H1 (cell line): ENCODE results near the gene FAM83F.

ENCODE experiments used
- JUN ChIP-seq: IDR thresholded peaks from 2 replicates; pipeline ENCODE4 v1.6.1; 2011; ENCODE audit warnings: low read depth, mild to moderate bottlenecking, improper control_type of control experiment, low read length
- POLR2A ChIP-seq, 2 experiments: IDR thresholded peaks; 1 replicate in 1 of 2; 2 replicates in 1 of 2; pipeline ENCODE4 v1.6.1; 2011; ENCODE audit warnings: low read depth in 2 of 2, low read length in 2 of 2, mild to moderate bottlenecking in 2 of 2; ENCODE audit errors: control extremely low read depth in 1 of 2
- TCF12 ChIP-seq: IDR thresholded peaks from 2 replicates; pipeline ENCODE4 v1.6.1; 2011; ENCODE audit warnings: low read depth, mild to moderate bottlenecking, low read length
- ZNF274 ChIP-seq: IDR thresholded peaks from 2 replicates; pipeline ENCODE4 v1.7.0; 2012; ENCODE audit warnings: low read length, borderline replicate concordance; ENCODE audit errors: extremely low read depth
- TF ChIP-seq, protein P1 (sequence below), 3 experiments: IDR thresholded peaks; 1 replicate in 2 of 3; 2 replicates in 1 of 3; pipeline versions ENCODE4 v1.5.1 to v1.6.1; 2011; ENCODE audit warnings: low read length in 3 of 3, mild to moderate bottlenecking in 3 of 3, inconsistent platforms in 2 of 3, low read depth in 1 of 3, moderate library complexity in 1 of 3; ENCODE audit not compliant: insufficient read depth in 1 of 3; ENCODE audit errors: control extremely low read depth in 1 of 3

DNA sequence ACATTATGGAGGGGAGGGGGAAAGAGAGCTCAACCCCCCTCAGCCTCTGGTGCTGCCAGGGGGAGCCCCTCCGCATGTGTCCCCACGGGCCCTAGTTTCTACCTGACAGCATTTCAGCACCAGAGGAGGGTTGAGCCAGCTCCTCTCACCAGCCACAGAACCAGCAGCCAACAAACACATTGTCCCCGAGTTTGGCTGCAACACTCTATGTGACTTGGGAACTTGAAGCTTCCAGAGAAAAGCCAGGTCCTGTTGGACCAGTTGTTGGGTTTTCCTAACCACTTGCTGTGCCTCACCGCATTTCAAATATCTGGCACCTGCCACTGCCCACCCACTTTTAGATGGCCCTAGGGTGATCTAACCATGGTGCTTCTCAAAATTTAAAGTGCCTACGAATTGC is 21.1 kb upstream of the FAM83F start:
- TF ChIP-seq, protein P1, sequence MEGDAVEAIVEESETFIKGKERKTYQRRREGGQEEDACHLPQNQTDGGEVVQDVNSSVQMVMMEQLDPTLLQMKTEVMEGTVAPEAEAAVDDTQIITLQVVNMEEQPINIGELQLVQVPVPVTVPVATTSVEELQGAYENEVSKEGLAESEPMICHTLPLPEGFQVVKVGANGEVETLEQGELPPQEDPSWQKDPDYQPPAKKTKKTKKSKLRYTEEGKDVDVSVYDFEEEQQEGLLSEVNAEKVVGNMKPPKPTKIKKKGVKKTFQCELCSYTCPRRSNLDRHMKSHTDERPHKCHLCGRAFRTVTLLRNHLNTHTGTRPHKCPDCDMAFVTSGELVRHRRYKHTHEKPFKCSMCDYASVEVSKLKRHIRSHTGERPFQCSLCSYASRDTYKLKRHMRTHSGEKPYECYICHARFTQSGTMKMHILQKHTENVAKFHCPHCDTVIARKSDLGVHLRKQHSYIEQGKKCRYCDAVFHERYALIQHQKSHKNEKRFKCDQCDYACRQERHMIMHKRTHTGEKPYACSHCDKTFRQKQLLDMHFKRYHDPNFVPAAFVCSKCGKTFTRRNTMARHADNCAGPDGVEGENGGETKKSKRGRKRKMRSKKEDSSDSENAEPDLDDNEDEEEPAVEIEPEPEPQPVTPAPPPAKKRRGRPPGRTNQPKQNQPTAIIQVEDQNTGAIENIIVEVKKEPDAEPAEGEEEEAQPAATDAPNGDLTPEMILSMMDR (IDR thresholded peaks at IDR 0.05; ENCODE audit: control extremely low read depth in 1 of 3, insufficient read depth in 1 of 3, low read depth in 1 of 3, low read length in 3 of 3), result no peak
- TF ChIP-seq TCF12 (no peak), POLR2A (IDR thresholded peaks at IDR 0.05; ENCODE audit: control extremely low read depth in 1 of 2, low read depth in 2 of 2, low read length in 2 of 2) (no peak), JUN (no peak), ZNF274 (no peak)
